ENCODE measurements around the gene NDUFA1.
A peak's percentile ranks its signal among the peaks of the same experiment; 100 is the strongest.
"Not testable (repeated sequence)": the region's sequence is repeated elsewhere in the genome, so short reads cannot be mapped to it uniquely, and the experiment has no call there.

The NDUFA1 gene

GRCh38 chrX:119871599-119872395 lies at the start of gene NDUFA1, which contains the start of gene RNF113A:
Gene NDUFA1, plus strand, starts transcription at chrX:119871832. Its CDS starts 80 bp downstream, at chrX:119871912.
Gene RNF113A, minus strand, starts transcription at chrX:119871733. Its CDS starts 120 bp downstream, at chrX:119871613.
- peak within 1 kb of the TSS; percentile 89 to 95 for H3K27ac ChIP-seq
- peaks cover 0 to 19% (median 6%) of the 10 kb centered on the region in 4 donors for H3K4me1 ChIP-seq
- H3K9me3 ChIP-seq = no peaks in the 10 kb centered on the region
- peaks cover 0 to 6% (median 3%) of the 10 kb centered on the region in 3 donors for H3K36me3 ChIP-seq
- intact Hi-C loops (cut with DNase I; ENCODE audit: low total_unique reads) = no loop called here
- peak within 1 kb of the TSS; percentile 66 to 70 for H3K4me3 ChIP-seq
- DNase-seq = peak; percentile 81 to 89
- no peaks in the 10 kb centered on the region for H3K27me3 ChIP-seq
- TF ChIP-seq, protein P1, sequence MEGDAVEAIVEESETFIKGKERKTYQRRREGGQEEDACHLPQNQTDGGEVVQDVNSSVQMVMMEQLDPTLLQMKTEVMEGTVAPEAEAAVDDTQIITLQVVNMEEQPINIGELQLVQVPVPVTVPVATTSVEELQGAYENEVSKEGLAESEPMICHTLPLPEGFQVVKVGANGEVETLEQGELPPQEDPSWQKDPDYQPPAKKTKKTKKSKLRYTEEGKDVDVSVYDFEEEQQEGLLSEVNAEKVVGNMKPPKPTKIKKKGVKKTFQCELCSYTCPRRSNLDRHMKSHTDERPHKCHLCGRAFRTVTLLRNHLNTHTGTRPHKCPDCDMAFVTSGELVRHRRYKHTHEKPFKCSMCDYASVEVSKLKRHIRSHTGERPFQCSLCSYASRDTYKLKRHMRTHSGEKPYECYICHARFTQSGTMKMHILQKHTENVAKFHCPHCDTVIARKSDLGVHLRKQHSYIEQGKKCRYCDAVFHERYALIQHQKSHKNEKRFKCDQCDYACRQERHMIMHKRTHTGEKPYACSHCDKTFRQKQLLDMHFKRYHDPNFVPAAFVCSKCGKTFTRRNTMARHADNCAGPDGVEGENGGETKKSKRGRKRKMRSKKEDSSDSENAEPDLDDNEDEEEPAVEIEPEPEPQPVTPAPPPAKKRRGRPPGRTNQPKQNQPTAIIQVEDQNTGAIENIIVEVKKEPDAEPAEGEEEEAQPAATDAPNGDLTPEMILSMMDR (IDR thresholded peaks at IDR 0.05) = no peak

DNA sequence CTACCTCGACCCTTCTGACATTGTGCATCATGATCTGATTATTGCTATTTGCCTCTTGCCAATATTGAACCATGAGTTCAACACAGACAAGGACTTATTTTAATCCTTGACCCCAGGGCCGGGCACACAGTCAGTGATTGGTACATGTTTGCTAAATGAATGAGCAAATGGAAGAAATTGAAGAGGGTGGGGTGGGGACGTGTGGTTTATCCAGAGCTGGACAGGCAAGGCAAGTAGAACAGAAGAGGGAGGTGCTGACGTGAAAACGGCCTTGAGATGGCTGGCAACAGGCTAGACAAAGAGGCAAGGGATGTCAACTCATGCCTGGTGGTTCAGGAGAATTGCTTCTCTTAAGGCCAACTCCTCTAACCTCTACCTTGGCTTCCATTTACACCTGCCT lies 47.4 kb upstream of the NDUFA1 start:
- H3K4me3 ChIP-seq; H3K4me1 ChIP-seq; DNase-seq; H3K36me3 ChIP-seq; intact Hi-C loops (cut with DNase I; ENCODE audit: low total_unique reads); H3K27me3 ChIP-seq; H3K27ac ChIP-seq; H3K9me3 ChIP-seq: not testable (repeated sequence)

GRCh38 chrX:119826399-119826959 lies 45.2 kb upstream of the NDUFA1 start:
- H3K36me3 ChIP-seq = peaks cover 0 to 22% (median 7%) of the 10 kb centered on the region in 3 donors
- H3K9me3 ChIP-seq = no peaks in the 10 kb centered on the region
- TF ChIP-seq, protein P1 (IDR thresholded peaks at IDR 0.05) = no peak
- H3K4me1 ChIP-seq = no peaks in the 10 kb centered on the region
- DNase-seq = no peak
- intact Hi-C loops (cut with DNase I; ENCODE audit: low total_unique reads) = no loop called here
- H3K27me3 ChIP-seq = no peaks in the 10 kb centered on the region
- no peak overlapping the region for H3K4me3 ChIP-seq
- no peak overlapping the region for H3K27ac ChIP-seq

GRCh38 chrX:119828446-119828845 lies 43.2 kb upstream of the NDUFA1 start:
- no peak for DNase-seq
- no peak overlapping the region for H3K4me3 ChIP-seq
- H3K36me3 ChIP-seq = peaks cover 0 to 38% (median 20%) of the 10 kb centered on the region in 3 donors
- no peaks in the 10 kb centered on the region for H3K9me3 ChIP-seq
- no peak overlapping the region for H3K27ac ChIP-seq
- H3K4me1 ChIP-seq = no peaks in the 10 kb centered on the region
- H3K27me3 ChIP-seq = no peaks in the 10 kb centered on the region
- TF ChIP-seq, protein P1 (IDR thresholded peaks at IDR 0.05) = no peak
- intact Hi-C loops (cut with DNase I; ENCODE audit: low total_unique reads) = no loop called here

GRCh38 chrX:119833905-119834304 lies 37.7 kb upstream of the NDUFA1 start:
- no peak overlapping the region for H3K4me3 ChIP-seq
- no peaks in the 10 kb centered on the region for H3K27me3 ChIP-seq
- peaks cover 5 to 80% (median 44%) of the 10 kb centered on the region in 3 donors for H3K36me3 ChIP-seq
- no peaks in the 10 kb centered on the region for H3K9me3 ChIP-seq
- H3K27ac ChIP-seq = no peak overlapping the region
- intact Hi-C loops (cut with DNase I; ENCODE audit: low total_unique reads) = no loop called here
- H3K4me1 ChIP-seq = no peaks in the 10 kb centered on the region
- TF ChIP-seq, protein P1 (IDR thresholded peaks at IDR 0.05) = no peak
- DNase-seq = no peak

Data from tibial artery (tissue), 4 donors.